ENCODE measurements around the gene ADIPOR2. TPM values are rescaled to one million over a fixed set of nuclear protein-coding genes. Genes with fewer than 3 reads are reported as not detected.
"Not testable (repeated sequence)": the region's sequence is repeated elsewhere in the genome, so short reads cannot be mapped to it uniquely, and the experiment has no call there.

The ADIPOR2 gene
- total RNA-seq, 4 donors from 2014 or later = 29.5 to 44.3 (median 37.1) TPM

- WGBS, 2 donors = 94% methylated on average over 13 to 14 of the region's 14 CpGs
- intact Hi-C loops (cut with DNase I; ENCODE audit: low total_unique reads) = not testable (repeated sequence)
Measured at GRCh38 chr12:1713783-1714348, 23.0 kb downstream of the ADIPOR2 start.

DNA sequence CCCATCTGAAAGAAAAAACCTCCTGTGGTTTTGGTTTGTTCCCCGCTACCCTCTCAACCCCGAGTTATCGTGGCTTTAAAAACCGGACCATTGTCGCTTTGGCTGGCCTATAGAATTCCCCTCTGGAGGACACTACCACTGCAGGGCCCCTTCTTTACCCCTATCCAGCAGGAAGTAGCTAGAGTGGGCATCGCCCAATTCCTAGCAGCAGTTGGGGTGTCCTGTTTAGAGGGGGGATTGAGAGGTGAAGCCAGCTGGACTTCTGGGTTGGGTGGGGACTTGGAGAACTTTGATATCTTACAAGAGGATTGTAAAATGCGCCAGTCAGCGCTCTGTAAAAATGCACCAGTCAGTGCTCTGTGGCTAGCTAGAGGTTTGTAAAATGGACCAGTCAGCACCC is 24.6 kb downstream of the ADIPOR2 start:
- H3K4me3 ChIP-seq (ENCODE audit: low read depth, poor library complexity, severe bottlenecking); intact Hi-C loops (cut with DNase I; ENCODE audit: low total_unique reads): not testable (repeated sequence)
- peak in 1 of 2 donors; percentile 34 for DNase-seq (ENCODE audit: low spot score in 2 of 2)
- WGBS, 2 donors = 98 to 99% methylated on average over 8 of the region's 8 CpGs

More at GRCh38 chr12:1713783-1714348, 23.0 kb downstream of the ADIPOR2 start:
- not testable (repeated sequence) for H3K4me3 ChIP-seq (ENCODE audit: low read depth, poor library complexity, severe bottlenecking)
- peak in 1 of 2 donors; percentile 78 for DNase-seq (ENCODE audit: low spot score in 2 of 2)

- TF ChIP-seq POLR2A (IDR thresholded peaks at IDR 0.05) = no peak
- TF ChIP-seq, protein P1, sequence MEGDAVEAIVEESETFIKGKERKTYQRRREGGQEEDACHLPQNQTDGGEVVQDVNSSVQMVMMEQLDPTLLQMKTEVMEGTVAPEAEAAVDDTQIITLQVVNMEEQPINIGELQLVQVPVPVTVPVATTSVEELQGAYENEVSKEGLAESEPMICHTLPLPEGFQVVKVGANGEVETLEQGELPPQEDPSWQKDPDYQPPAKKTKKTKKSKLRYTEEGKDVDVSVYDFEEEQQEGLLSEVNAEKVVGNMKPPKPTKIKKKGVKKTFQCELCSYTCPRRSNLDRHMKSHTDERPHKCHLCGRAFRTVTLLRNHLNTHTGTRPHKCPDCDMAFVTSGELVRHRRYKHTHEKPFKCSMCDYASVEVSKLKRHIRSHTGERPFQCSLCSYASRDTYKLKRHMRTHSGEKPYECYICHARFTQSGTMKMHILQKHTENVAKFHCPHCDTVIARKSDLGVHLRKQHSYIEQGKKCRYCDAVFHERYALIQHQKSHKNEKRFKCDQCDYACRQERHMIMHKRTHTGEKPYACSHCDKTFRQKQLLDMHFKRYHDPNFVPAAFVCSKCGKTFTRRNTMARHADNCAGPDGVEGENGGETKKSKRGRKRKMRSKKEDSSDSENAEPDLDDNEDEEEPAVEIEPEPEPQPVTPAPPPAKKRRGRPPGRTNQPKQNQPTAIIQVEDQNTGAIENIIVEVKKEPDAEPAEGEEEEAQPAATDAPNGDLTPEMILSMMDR (IDR thresholded peaks at IDR 0.05) = no peak
- DNase-seq (ENCODE audit: low spot score in 2 of 2) = no peak
- WGBS, 2 donors = 65 to 72% methylated on average over 3 of the region's 3 CpGs
- intact Hi-C loops (cut with DNase I; ENCODE audit: low total_unique reads) = no loop called here
- H3K4me3 ChIP-seq (ENCODE audit: low read depth, poor library complexity, severe bottlenecking) = no peak overlapping the region
Measured at GRCh38 chr12:1716215-1716862, 25.5 kb downstream of the ADIPOR2 start.

- intact Hi-C loops (cut with DNase I; ENCODE audit: low total_unique reads) = no loop called here
- DNase-seq (ENCODE audit: low spot score in 2 of 2) = no peak
- TF ChIP-seq POLR2A (IDR thresholded peaks at IDR 0.05) = no peak
- TF ChIP-seq, protein P1 (IDR thresholded peaks at IDR 0.05) = no peak
Measured at GRCh38 chr12:1716911-1717310, 26.0 kb downstream of the ADIPOR2 start.

DNA sequence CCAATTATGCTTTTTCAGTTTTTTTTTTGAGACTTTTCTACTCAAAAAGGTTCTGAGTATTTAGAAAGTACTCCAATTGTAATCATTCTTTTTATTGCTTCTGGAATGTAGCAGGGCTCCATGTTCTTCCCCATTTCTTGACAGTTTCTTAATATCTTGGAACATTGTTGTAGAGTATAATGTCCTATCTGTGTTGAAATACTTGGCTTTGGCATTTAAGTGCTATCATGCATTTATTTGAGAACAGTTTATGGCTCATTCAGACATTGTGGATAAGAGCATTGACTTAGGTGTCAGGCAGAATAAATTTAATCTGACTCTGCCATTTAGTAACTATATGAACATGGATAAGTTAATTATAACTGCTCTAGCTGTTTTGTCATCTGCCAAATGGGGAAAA is 28.3 kb downstream of the ADIPOR2 start:
- intact Hi-C loops (cut with DNase I; ENCODE audit: low total_unique reads) = no loop called here
- DNase-seq (ENCODE audit: low spot score in 2 of 2) = no peak
- H3K4me3 ChIP-seq (ENCODE audit: low read depth, poor library complexity, severe bottlenecking) = no peak overlapping the region
- no peak for TF ChIP-seq POLR2A (IDR thresholded peaks at IDR 0.05)
- TF ChIP-seq, protein P1 (IDR thresholded peaks at IDR 0.05) = no peak

More at GRCh38 chr12:1716911-1717310, 26.0 kb downstream of the ADIPOR2 start:
- H3K4me3 ChIP-seq (ENCODE audit: low read depth, poor library complexity, severe bottlenecking) = no peak overlapping the region

DNA sequence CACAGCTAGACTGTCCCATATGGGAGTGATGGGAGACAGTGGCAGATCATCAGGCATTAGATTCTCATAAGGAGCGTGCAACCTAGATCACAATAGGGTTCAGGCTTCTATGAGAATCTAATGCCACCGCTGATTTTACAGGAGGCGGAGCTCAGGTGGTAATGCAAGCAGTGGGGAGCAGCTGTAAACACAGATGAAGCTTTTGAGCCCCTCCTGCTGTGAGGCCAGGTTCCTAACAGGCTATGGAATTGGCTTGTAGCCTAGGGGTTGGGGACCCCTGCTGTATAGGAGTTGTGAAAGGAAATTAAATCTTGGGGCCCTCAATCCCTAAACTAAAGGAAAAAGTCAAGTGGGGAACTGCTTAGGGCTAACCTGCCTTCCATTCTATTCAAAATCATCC is 29.6 kb downstream of the ADIPOR2 start:
- intact Hi-C loops (cut with DNase I; ENCODE audit: low total_unique reads) = no loop called here
- WGBS, 2 donors = 94 to 95% methylated on average over 3 of the region's 3 CpGs
- TF ChIP-seq, protein P1 (IDR thresholded peaks at IDR 0.05) = no peak
- no peak for TF ChIP-seq POLR2A (IDR thresholded peaks at IDR 0.05)

DNA sequence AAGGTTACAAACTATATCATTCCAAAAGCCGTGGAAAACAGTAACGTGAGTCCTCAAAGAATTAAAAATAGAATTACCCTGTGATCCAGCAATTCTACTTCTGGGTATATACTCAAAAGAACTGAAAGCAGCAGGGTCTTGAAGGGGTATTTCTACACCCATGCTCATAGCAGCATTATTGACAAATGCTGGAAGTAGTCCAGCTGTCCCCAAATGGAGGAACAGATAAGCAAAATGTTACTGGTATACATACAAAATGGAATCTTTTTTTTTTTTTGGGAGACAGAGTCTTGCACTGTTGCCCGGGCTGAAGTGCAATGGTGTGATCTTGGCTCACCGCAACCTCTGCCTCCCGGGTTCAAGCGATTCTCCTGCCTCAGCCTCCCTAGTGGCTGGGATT is 32.9 kb downstream of the ADIPOR2 start:
- WGBS, 2 donors = 94 to 95% methylated on average over 6 of the region's 6 CpGs
- TF ChIP-seq, protein P1 (IDR thresholded peaks at IDR 0.05) = no peak
- TF ChIP-seq POLR2A (IDR thresholded peaks at IDR 0.05) = no peak
- no peak for DNase-seq (ENCODE audit: low spot score in 2 of 2)
- intact Hi-C loops (cut with DNase I; ENCODE audit: low total_unique reads) = no loop called here
- H3K4me3 ChIP-seq (ENCODE audit: low read depth, poor library complexity, severe bottlenecking) = no peak overlapping the region

More for the DNA sequence above, 29.6 kb downstream of the ADIPOR2 start:
- H3K4me3 ChIP-seq (ENCODE audit: low read depth, poor library complexity, severe bottlenecking) = no peak overlapping the region
- peak in 1 of 2 donors; percentile 32 for DNase-seq (ENCODE audit: low spot score in 2 of 2)

Data from lower leg skin (tissue), 4 donors.